Heart left ventricle (tissue), 16 donors: ENCODE results near the gene PAPOLB. TPM values are rescaled to one million over a fixed set of nuclear protein-coding genes. Genes with fewer than 3 reads are reported as not detected.
"Not testable (repeated sequence)": the region's sequence is repeated elsewhere in the genome, so short reads cannot be mapped to it uniquely, and the experiment has no call there.

Experiments used
- ATAC-seq, 4 donors: fragments of 200-7000 bp; cut with Tn5 transposase; one replicate each; pipeline ENCODE4 v1.9.1; 2020 to 2022; ENCODE audit warnings: moderate library complexity in 4 of 4, mild to moderate bottlenecking in 3 of 4, moderate number of reproducible peaks in 1 of 4
- DNase-seq, 5 donors: peaks; one replicate each; pipeline ENCODE4 v3.0.0-alpha.2; 2020
- H3K27ac ChIP-seq, 12 donors: fragments of 200-600 bp; sonication (generic) in 4 of 12; one replicate each; pipeline versions ENCODE4 v1.5.0 to v1.8.0; 2016 to 2022; ENCODE audit warnings: mild to moderate bottlenecking in 2 of 12
- H3K27me3 ChIP-seq, 9 donors: fragments of 200-600 bp; sonication (generic) in 2 of 9; one replicate each; pipeline versions ENCODE4 v1.5.1 to v1.8.0; 2016 to 2022; ENCODE audit warnings: mild to moderate bottlenecking in 3 of 9
- H3K36me3 ChIP-seq, 9 donors: fragments of 200-600 bp; sonication (generic) in 2 of 9; one replicate each; pipeline versions ENCODE4 v1.5.0 to v1.8.0; 2018 to 2022; ENCODE audit warnings: mild to moderate bottlenecking in 2 of 9
- H3K4me1 ChIP-seq, 12 donors: fragments of 200-600 bp; sonication (generic) in 4 of 12; one replicate each; pipeline versions ENCODE4 v1.5.0 to v1.8.0; 2016 to 2022; ENCODE audit warnings: mild to moderate bottlenecking in 3 of 12
- H3K4me3 ChIP-seq, 12 donors: fragments of 200-600 bp; sonication (generic) in 4 of 12; one replicate each; pipeline versions ENCODE4 v1.5.0 to v1.8.0; 2017 to 2022; ENCODE audit warnings: mild to moderate bottlenecking in 9 of 12, moderate library complexity in 4 of 12
- H3K9me3 ChIP-seq, 12 donors: fragments of 200-600 bp; sonication (generic) in 4 of 12; one replicate each; pipeline versions ENCODE4 v1.5.0 to v1.8.0; 2016 to 2022; ENCODE audit warnings: mild to moderate bottlenecking in 1 of 12
- POLR2A ChIP-seq, 2 donors: fragments of 450-650 bp; IDR thresholded peaks; one replicate each; pipeline ENCODE4 v1.6.1; 2017; ENCODE audit warnings: antibody characterized with exemption in 2 of 2, mild to moderate bottlenecking in 2 of 2, moderate library complexity in 2 of 2
- WGBS, 4 donors: extraction: QIAGEN DNeasy Blood & Tissue Kit in 2 of 4; methylation state at CpG; one replicate each; pipeline versions ENCODE4 v1.1.5 to v1.1.7; 2013 to 2018; 5-methylcytosine and 5-hydroxymethylcytosine counted together
- intact Hi-C, 10 donors: fragments of 100-400 bp; cut with DNase I; formaldehyde crosslinking; loops; one replicate each; pipeline versions ENCODE4 v1.11.1 to v1.14.2; 2022
- polyA plus RNA-seq, 2 donors: library from polyadenylated mRNA; stranded (reverse); fragments of 200-250 nt; gene quantifications; one replicate each; pipeline ENCODE4 v1.2.3, GENCODE V29; 2013
- total RNA-seq, 9 donors: library from RNA; depleted of rRNA in 2 of 9; stranded (reverse); fragments of >200 nt in 2 of 9; fragmentation: NEBNext Ultra II Directional in 3 of 9; extraction: Animal tissue kit (Norgen Biotek cat#: 25700) in 3 of 9; gene quantifications; one replicate each; pipeline versions ENCODE4 v1.1.0 to v1.2.4, GENCODE V29; 2016 to 2023
- TF ChIP-seq, protein P1 (sequence below), 12 donors: fragments of 200-600 bp; sonication (generic) in 4 of 12; IDR thresholded peaks; one replicate each; pipeline versions ENCODE4 v1.5.0 to v1.8.0; 2018 to 2022; ENCODE audit warnings: antibody characterized with exemption in 12 of 12, mild to moderate bottlenecking in 5 of 12
- donor health status: ischemic (EF 13 %, LVEDD 7.1; RV severe dilation, severe dysfunction).
- donor health status: healthy with polysubstance abuse.
- donor health status: DM: no; HTN: yes; CAD: no.
- donor health status: DM: no; HTN: no; CAD: no.
- donor health status: ischemic (EF 25% LVEDD 6.9; RV normal size, moderate dysfunction).
- donor health status: ischemic (EF 25% LVEDD 5.7; RV mildly dilated, moderate dysfunction).
- donor health status: healthy.
- donor health status: DM: yes; HTN: yes; CAD: no.
- donor health status: ischemic (EF 35%, LVEDD 5.7; RV mildly dilated, moderate dysfunction).
- donor health status: nonischemic (EF 11% LVEDD 7.7; RV severe dilation, severe dysfunction).
- donor health status: DM: yes; HTN: yes; CAD: no.
- donor health status: PGD.
- donor health status: ischemic (EF 29% LVEDD 5.4; RV normal size, mild dysfunction).
- donor health status: nonischemic (EF 23%, LVEDD 6.1; RV moderate dilation, normal function).

Gene PAPOLB
- total and polyA plus RNA-seq, 11 donors, result 0.03 to 0.38 (median 0.09) TPM; not detected in 5

DNA sequence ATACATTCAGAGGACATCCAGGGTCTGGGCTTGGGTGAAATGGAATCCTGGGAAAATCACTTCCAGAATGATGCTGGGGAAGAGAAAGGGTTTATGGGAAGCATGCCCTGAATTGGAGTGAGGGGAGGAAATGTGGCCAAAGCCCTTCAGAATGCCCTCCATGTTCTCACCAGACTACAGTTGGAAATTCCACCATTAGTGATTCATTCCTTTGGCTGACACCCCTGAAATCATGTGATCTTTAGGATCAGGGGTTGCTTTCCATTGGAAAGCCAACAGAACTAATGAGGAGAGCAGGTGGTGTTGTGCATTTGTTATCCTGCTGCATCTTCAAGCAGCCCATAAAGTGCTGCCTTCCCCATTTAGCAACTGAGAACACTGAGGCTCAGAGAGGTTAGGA is 42.5 kb upstream of the PAPOLB start:
- ATAC-seq, result no peak
- no peak overlapping the region for H3K27ac ChIP-seq
- no peaks in the 10 kb centered on the region for H3K36me3 ChIP-seq
- intact Hi-C loops, result no loop called here
- H3K27me3 ChIP-seq, result peaks cover 0 to 26% (median 5%) of the 10 kb centered on the region in 9 donors
- TF ChIP-seq, protein P1, sequence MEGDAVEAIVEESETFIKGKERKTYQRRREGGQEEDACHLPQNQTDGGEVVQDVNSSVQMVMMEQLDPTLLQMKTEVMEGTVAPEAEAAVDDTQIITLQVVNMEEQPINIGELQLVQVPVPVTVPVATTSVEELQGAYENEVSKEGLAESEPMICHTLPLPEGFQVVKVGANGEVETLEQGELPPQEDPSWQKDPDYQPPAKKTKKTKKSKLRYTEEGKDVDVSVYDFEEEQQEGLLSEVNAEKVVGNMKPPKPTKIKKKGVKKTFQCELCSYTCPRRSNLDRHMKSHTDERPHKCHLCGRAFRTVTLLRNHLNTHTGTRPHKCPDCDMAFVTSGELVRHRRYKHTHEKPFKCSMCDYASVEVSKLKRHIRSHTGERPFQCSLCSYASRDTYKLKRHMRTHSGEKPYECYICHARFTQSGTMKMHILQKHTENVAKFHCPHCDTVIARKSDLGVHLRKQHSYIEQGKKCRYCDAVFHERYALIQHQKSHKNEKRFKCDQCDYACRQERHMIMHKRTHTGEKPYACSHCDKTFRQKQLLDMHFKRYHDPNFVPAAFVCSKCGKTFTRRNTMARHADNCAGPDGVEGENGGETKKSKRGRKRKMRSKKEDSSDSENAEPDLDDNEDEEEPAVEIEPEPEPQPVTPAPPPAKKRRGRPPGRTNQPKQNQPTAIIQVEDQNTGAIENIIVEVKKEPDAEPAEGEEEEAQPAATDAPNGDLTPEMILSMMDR (IDR thresholded peaks at IDR 0.05), result no peak
- no peak for TF ChIP-seq POLR2A (IDR thresholded peaks at IDR 0.05)
- DNase-seq, result no peak
- no peaks in the 10 kb centered on the region for H3K4me1 ChIP-seq
- H3K4me3 ChIP-seq, result no peak overlapping the region
- H3K9me3 ChIP-seq, result no peaks in the 10 kb centered on the region

- no peak for ATAC-seq
- no peaks in the 10 kb centered on the region for H3K36me3 ChIP-seq
- TF ChIP-seq, protein P1 (IDR thresholded peaks at IDR 0.05), result no peak
- no peak for TF ChIP-seq POLR2A (IDR thresholded peaks at IDR 0.05)
Measured at GRCh38 chr7:4895766-4896165, 33.9 kb upstream of the PAPOLB start.

GRCh38 chr7:4894482-4894881 is 32.7 kb upstream of the PAPOLB start:
- no peak for DNase-seq
- intact Hi-C loops, result no loop called here
- WGBS, 4 donors, result 77 to 91% (median 90%) methylated on average over 9 of the region's 9 CpGs

More at GRCh38 chr7:4895766-4896165, 33.9 kb upstream of the PAPOLB start:
- H3K4me3 ChIP-seq, result no peak overlapping the region
- intact Hi-C loops, result no loop called here
- 82 to 88% (median 86%) methylated on average over 11 of the region's 11 CpGs for WGBS, 4 donors
- H3K27me3 ChIP-seq, result peaks cover 0 to 3% (median 0%) of the 10 kb centered on the region in 9 donors
- peaks cover 0 to 10% (median 0%) of the 10 kb centered on the region in 12 donors for H3K9me3 ChIP-seq
- no peak overlapping the region for H3K27ac ChIP-seq
- H3K4me1 ChIP-seq, result no peaks in the 10 kb centered on the region
- no peak for DNase-seq

GRCh38 chr7:4893929-4894475 is 32.2 kb upstream of the PAPOLB start:
- intact Hi-C loops, result no loop called here
- TF ChIP-seq, protein P1 (IDR thresholded peaks at IDR 0.05), result no peak
- no peak for TF ChIP-seq POLR2A (IDR thresholded peaks at IDR 0.05)
- ATAC-seq, result no peak
- Histone ChIP-seq H3K9me3 (peaks cover 0 to 10% (median 0%) of the 10 kb centered on the region in 12 donors), H3K36me3 (no peaks in the 10 kb centered on the region), H3K27me3 (no peaks in the 10 kb centered on the region), H3K27ac (no peak overlapping the region), H3K4me3 (no peak overlapping the region), H3K4me1 (no peaks in the 10 kb centered on the region)
- WGBS, 4 donors, result 82 to 84% (median 83%) methylated on average over 8 of the region's 8 CpGs
- no peak for DNase-seq

More at GRCh38 chr7:4894482-4894881, 32.7 kb upstream of the PAPOLB start:
- ATAC-seq, result no peak
- Histone ChIP-seq H3K36me3 (no peaks in the 10 kb centered on the region), H3K27me3 (no peaks in the 10 kb centered on the region), H3K9me3 (peaks cover 0 to 10% (median 0%) of the 10 kb centered on the region in 12 donors), H3K27ac (no peak overlapping the region), H3K4me3 (no peak overlapping the region), H3K4me1 (no peaks in the 10 kb centered on the region)
- TF ChIP-seq, protein P1 (IDR thresholded peaks at IDR 0.05), result no peak
- TF ChIP-seq POLR2A (IDR thresholded peaks at IDR 0.05), result no peak

DNA sequence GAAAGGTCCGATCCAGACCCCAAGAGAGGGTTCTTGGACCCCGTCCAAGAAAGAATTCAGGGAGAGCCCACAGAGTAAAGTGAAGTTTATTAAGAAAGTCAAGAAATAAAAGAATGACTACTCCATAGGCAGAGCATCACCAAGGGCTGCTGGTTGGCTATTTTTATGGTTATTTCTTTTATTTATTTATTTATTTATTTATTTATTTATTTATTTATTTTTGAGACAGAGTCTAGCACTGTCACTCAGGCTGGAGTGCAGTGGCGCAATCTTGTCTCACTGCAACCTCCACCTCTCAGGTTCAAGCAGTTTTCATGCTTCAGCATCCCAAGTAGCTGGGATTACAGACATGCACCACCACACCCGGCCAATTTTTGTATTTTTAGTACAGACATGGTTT is 31.4 kb upstream of the PAPOLB start:
- WGBS, 4 donors, result 71 to 77% (median 73%) methylated on average over 4 of the region's 4 CpGs

DNA sequence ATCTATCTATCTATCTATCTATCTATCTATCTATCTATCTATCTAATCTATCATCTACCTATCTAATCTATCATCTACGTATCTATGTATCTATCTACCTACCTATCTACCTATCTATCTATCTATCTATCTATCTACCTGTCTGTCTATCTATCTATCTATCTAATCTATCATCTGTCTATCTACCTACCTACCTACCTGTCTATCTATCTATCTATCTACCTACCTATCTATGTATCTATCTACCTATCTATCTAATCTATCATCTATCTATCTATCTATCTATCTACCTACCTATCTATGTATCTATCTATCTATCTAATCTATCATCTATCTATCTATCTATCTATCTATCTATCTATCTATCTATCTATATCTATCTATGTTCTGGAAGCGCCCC is 29.7 kb upstream of the PAPOLB start:
- DNase-seq, H3K4me1 ChIP-seq, H3K27me3 ChIP-seq, H3K27ac ChIP-seq, ATAC-seq, H3K9me3 ChIP-seq, H3K4me3 ChIP-seq, H3K36me3 ChIP-seq, intact Hi-C loops: not testable (repeated sequence)
- 47 to 73% (median 58%) methylated on average over 2 of the region's 2 CpGs for WGBS, 4 donors

More for the DNA sequence above, 31.4 kb upstream of the PAPOLB start:
- H3K4me1 ChIP-seq, H3K9me3 ChIP-seq, ATAC-seq, DNase-seq, H3K27ac ChIP-seq, H3K27me3 ChIP-seq, intact Hi-C loops, H3K4me3 ChIP-seq, H3K36me3 ChIP-seq: not testable (repeated sequence)
